WTC11 (cell line): ENCODE measurements around the gene ABLIM2. TPM values are rescaled to one million over a fixed set of nuclear protein-coding genes. Genes with fewer than 3 reads are reported as not detected.

ENCODE experiments used
- ATAC-seq: fragments of 200-7000 bp; cut with Tn5 transposase; 2 replicates; pipeline ENCODE4 v1.10.0; 2021; ENCODE audit warnings: mild to moderate bottlenecking, moderate library complexity
- CTCF ChIA-PET: fragments of 300-600 bp; sonication (Branson Sonifier 250); formaldehyde crosslinking; loops from one replicate; lab custom pipeline; 2021; ENCODE audit warnings: antibody characterized with exemption; lab: Charles Lee
- POLR2A ChIA-PET: fragments of 350-600 bp; sonication (Branson Sonifier 250); formaldehyde crosslinking; loops from one replicate; lab custom pipeline; 2021; ENCODE audit warnings: antibody characterized with exemption; lab: Charles Lee
- DNase-seq: peaks from one replicate; pipeline ENCODE4 v3.0.0; 2021; ENCODE audit warnings: low spot score
- H3K27ac Mint-ChIP-seq: 2 replicates; pipeline ENCODE4 v1.8.0; 2021; ENCODE audit warnings: mixed read lengths
- H3K27me3 Mint-ChIP-seq: 2 replicates; pipeline ENCODE4 v1.8.0; 2021; ENCODE audit warnings: low read depth, mild to moderate bottlenecking, moderate library complexity, mixed read lengths
- H3K36me3 Mint-ChIP-seq: 2 replicates; pipeline ENCODE4 v1.8.0; 2021; ENCODE audit warnings: mixed read lengths
- H3K4me1 Mint-ChIP-seq: 2 replicates; pipeline ENCODE4 v1.8.0; 2022; ENCODE audit warnings: mixed read lengths
- H3K4me3 Mint-ChIP-seq: 2 replicates; pipeline ENCODE4 v1.8.0; 2021; ENCODE audit warnings: mild to moderate bottlenecking, moderate library complexity, mixed read lengths
- H3K9me3 Mint-ChIP-seq: 2 replicates; pipeline ENCODE4 v1.8.0; 2021; ENCODE audit warnings: mixed read lengths
- CBFB ChIP-seq: sonication (generic); formaldehyde crosslinking; IDR thresholded peaks from 2 replicates; pipeline ENCODE4 v1.8.1; 2022; ENCODE audit warnings: mild to moderate bottlenecking, low read depth, missing genetic modification reagents
- CREB1 ChIP-seq: sonication (generic); formaldehyde crosslinking; IDR thresholded peaks from 2 replicates; pipeline ENCODE4 v1.8.0; 2023; ENCODE audit warnings: mild to moderate bottlenecking, missing genetic modification reagents
- CREM ChIP-seq: sonication (generic); formaldehyde crosslinking; IDR thresholded peaks from 2 replicates; pipeline ENCODE4 v1.8.1; 2022; ENCODE audit warnings: mild to moderate bottlenecking, missing genetic modification reagents, moderate library complexity
- FOXJ3 ChIP-seq: sonication (generic); formaldehyde crosslinking; IDR thresholded peaks from 2 replicates; pipeline ENCODE4 v1.9.0; 2021; ENCODE audit warnings: missing genetic modification reagents, mild to moderate bottlenecking, borderline replicate concordance
- FOXK1 ChIP-seq: sonication (generic); formaldehyde crosslinking; IDR thresholded peaks from 2 replicates; pipeline ENCODE4 v1.8.0; 2022; ENCODE audit warnings: mild to moderate bottlenecking, moderate library complexity, missing genetic modification reagents
- GRHL2 ChIP-seq: fragments of 250-450 bp; sonication (Bioruptor Pico); IDR thresholded peaks from 2 replicates; pipeline ENCODE4 v1.8.0; 2022; ENCODE audit warnings: mild to moderate bottlenecking, moderate library complexity; ENCODE audit not compliant: insufficient replicate concordance, severe bottlenecking
- GTF2I ChIP-seq: fragments of 250-450 bp; sonication (Bioruptor Pico); conservative IDR thresholded peaks from 2 replicates; pipeline ENCODE4 v1.4.0; 2021; ENCODE audit warnings: mild to moderate bottlenecking
- JAZF1 ChIP-seq: fragments of 250-450 bp; sonication (Bioruptor Pico); IDR thresholded peaks from 2 replicates; pipeline ENCODE4 v1.9.0; 2021; ENCODE audit warnings: moderate library complexity, mild to moderate bottlenecking, inconsistent platforms
- RELA ChIP-seq: sonication (generic); formaldehyde crosslinking; IDR thresholded peaks from 2 replicates; pipeline ENCODE4 v1.8.1; 2022; ENCODE audit warnings: missing genetic modification reagents, mild to moderate bottlenecking, borderline replicate concordance
- RORB ChIP-seq: fragments of 250-450 bp; sonication (Bioruptor Pico); IDR thresholded peaks from 2 replicates; pipeline ENCODE4 v1.9.0; 2021; ENCODE audit warnings: mild to moderate bottlenecking
- SMAD3 ChIP-seq: sonication (generic); formaldehyde crosslinking; IDR thresholded peaks from 2 replicates; pipeline ENCODE4 v1.8.0; 2022; ENCODE audit warnings: missing genetic modification reagents, mild to moderate bottlenecking, borderline replicate concordance
- SP1 ChIP-seq: sonication (generic); formaldehyde crosslinking; conservative IDR thresholded peaks from 2 replicates; pipeline ENCODE4 v1.8.1; 2022; ENCODE audit warnings: missing genetic modification reagents
- TCF7 ChIP-seq: sonication (generic); formaldehyde crosslinking; IDR thresholded peaks from 2 replicates; pipeline ENCODE4 v1.8.0; 2022; ENCODE audit warnings: mild to moderate bottlenecking, low read depth, missing genetic modification reagents, moderate library complexity
- TEAD1 ChIP-seq: sonication (generic); formaldehyde crosslinking; IDR thresholded peaks from 2 replicates; pipeline ENCODE4 v1.8.0; 2022; ENCODE audit warnings: mild to moderate bottlenecking, missing genetic modification reagents
- ZNF219 ChIP-seq: sonication (generic); formaldehyde crosslinking; IDR thresholded peaks from 2 replicates; pipeline ENCODE4 v1.8.0; 2023; ENCODE audit warnings: missing genetic modification reagents, mild to moderate bottlenecking, borderline replicate concordance
- ZNF263 ChIP-seq: sonication (generic); formaldehyde crosslinking; IDR thresholded peaks from 2 replicates; pipeline ENCODE4 v1.8.1; 2022; ENCODE audit warnings: low read depth, mild to moderate bottlenecking, moderate library complexity, missing genetic modification reagents
- ZNF317 ChIP-seq: sonication (generic); formaldehyde crosslinking; IDR thresholded peaks from 2 replicates; pipeline ENCODE4 v1.8.1; 2023; ENCODE audit warnings: low read depth, mild to moderate bottlenecking, moderate library complexity, missing genetic modification reagents, borderline replicate concordance
- ZNF532 ChIP-seq: fragments of 250-450 bp; sonication (Bioruptor Pico); IDR thresholded peaks from 2 replicates; pipeline ENCODE4 v1.9.0; 2021; ENCODE audit warnings: mild to moderate bottlenecking, borderline replicate concordance
- total RNA-seq: library from RNA; stranded (reverse); gene quantifications from 3 replicates; pipeline ENCODE4 v1.2.3, GENCODE V29; 2021
- TF ChIP-seq, protein P1 (sequence below): sonication (generic); formaldehyde crosslinking; IDR thresholded peaks from 2 replicates; pipeline ENCODE4 v1.8.0; 2023; ENCODE audit warnings: missing genetic modification reagents, mild to moderate bottlenecking, borderline replicate concordance
- TF ChIP-seq, protein P2 (sequence below): fragments of 250-450 bp; sonication (Bioruptor Pico); IDR thresholded peaks from 2 replicates; pipeline ENCODE4 v1.9.0; 2021; ENCODE audit warnings: mild to moderate bottlenecking

The ABLIM2 gene
- total RNA-seq, 1 experiment from 2014 or later, result 2.6 TPM

DNA sequence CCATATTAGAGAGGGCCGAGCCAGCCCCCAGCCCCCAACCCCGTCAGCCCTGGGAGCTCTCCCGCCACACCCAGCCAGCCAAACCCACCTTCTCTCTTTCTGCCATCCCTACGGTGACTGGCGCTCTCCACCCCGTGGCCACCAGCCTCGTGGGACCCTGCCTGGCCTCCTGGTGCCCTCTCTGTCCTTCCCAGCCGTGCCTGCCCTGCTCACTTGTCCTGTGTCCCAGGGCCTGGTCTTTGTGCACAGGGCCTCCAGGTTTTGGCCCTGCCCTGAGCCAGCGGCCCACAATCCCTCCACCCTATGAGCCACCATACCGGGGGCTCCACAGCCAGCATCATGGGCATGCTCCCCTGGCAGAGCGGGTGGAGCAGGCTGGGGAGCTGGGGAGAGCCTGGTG, 77.4 kb downstream of the ABLIM2 start (continued):
- TF ChIP-seq FOXK1 (CRISPR knock-in tag) (no peak), RELA (no peak), GTF2I (no peak), TEAD1 (CRISPR knock-in tag) (no peak), ZNF219 (CRISPR knock-in tag) (no peak), CREM (CRISPR knock-in tag) (no peak), SP1 (CRISPR knock-in tag) (no peak), FOXJ3 (CRISPR knock-in tag) (no peak), CREB1 (CRISPR knock-in tag) (no peak), TCF7 (CRISPR knock-in tag) (no peak), RORB (CRISPR knock-in tag) (no peak), ZNF532 (CRISPR knock-in tag) (no peak), ZNF317 (CRISPR knock-in tag) (no peak)

DNA sequence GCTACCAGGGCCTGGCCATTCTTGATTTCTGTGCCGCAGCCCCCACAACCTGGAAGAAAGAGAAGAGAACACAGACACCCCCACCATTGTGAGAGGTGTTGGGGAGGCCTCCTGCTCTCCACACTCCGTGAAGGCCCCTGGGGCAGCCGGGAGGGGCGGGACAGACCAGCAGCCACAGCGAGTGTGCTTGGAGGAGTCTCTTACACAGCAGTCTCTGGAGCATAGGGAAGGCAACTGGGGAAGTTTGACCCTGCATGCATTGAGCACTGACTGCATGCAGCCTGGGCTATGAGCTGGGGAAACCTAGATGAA, 77.9 kb downstream of the ABLIM2 start:
- TF ChIP-seq ZNF263 (CRISPR knock-in tag) (no peak), ZNF532 (CRISPR knock-in tag) (no peak), JAZF1 (CRISPR knock-in tag) (no peak), CBFB (CRISPR knock-in tag) (no peak), GRHL2 (CRISPR knock-in tag) (no peak), SMAD3 (CRISPR knock-in tag) (no peak)
- TF ChIP-seq, protein P1, sequence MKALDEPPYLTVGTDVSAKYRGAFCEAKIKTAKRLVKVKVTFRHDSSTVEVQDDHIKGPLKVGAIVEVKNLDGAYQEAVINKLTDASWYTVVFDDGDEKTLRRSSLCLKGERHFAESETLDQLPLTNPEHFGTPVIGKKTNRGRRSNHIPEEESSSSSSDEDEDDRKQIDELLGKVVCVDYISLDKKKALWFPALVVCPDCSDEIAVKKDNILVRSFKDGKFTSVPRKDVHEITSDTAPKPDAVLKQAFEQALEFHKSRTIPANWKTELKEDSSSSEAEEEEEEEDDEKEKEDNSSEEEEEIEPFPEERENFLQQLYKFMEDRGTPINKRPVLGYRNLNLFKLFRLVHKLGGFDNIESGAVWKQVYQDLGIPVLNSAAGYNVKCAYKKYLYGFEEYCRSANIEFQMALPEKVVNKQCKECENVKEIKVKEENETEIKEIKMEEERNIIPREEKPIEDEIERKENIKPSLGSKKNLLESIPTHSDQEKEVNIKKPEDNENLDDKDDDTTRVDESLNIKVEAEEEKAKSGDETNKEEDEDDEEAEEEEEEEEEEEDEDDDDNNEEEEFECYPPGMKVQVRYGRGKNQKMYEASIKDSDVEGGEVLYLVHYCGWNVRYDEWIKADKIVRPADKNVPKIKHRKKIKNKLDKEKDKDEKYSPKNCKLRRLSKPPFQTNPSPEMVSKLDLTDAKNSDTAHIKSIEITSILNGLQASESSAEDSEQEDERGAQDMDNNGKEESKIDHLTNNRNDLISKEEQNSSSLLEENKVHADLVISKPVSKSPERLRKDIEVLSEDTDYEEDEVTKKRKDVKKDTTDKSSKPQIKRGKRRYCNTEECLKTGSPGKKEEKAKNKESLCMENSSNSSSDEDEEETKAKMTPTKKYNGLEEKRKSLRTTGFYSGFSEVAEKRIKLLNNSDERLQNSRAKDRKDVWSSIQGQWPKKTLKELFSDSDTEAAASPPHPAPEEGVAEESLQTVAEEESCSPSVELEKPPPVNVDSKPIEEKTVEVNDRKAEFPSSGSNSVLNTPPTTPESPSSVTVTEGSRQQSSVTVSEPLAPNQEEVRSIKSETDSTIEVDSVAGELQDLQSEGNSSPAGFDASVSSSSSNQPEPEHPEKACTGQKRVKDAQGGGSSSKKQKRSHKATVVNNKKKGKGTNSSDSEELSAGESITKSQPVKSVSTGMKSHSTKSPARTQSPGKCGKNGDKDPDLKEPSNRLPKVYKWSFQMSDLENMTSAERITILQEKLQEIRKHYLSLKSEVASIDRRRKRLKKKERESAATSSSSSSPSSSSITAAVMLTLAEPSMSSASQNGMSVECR (CRISPR knock-in tag), result no peak
- TF ChIP-seq, protein P2, sequence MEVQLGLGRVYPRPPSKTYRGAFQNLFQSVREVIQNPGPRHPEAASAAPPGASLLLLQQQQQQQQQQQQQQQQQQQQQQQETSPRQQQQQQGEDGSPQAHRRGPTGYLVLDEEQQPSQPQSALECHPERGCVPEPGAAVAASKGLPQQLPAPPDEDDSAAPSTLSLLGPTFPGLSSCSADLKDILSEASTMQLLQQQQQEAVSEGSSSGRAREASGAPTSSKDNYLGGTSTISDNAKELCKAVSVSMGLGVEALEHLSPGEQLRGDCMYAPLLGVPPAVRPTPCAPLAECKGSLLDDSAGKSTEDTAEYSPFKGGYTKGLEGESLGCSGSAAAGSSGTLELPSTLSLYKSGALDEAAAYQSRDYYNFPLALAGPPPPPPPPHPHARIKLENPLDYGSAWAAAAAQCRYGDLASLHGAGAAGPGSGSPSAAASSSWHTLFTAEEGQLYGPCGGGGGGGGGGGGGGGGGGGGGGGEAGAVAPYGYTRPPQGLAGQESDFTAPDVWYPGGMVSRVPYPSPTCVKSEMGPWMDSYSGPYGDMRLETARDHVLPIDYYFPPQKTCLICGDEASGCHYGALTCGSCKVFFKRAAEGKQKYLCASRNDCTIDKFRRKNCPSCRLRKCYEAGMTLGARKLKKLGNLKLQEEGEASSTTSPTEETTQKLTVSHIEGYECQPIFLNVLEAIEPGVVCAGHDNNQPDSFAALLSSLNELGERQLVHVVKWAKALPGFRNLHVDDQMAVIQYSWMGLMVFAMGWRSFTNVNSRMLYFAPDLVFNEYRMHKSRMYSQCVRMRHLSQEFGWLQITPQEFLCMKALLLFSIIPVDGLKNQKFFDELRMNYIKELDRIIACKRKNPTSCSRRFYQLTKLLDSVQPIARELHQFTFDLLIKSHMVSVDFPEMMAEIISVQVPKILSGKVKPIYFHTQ, result no peak
- no peaks in the 10 kb centered on the region for H3K36me3 Mint-ChIP-seq
- H3K4me3 Mint-ChIP-seq, result no peak overlapping the region
- ChIA-PET POLR2A (interaction anchor here (1.3 kb wide), 1 partner anchor 30 kb away, joined by 8 read pairs; no protein-coding TSS in a partner anchor), CTCF (interaction anchor here (0.7 to 2.0 kb wide), 6 partner anchors 30 to 237 kb away, joined by 3 to 8 read pairs (median 4); no protein-coding TSS in a partner anchor)
- no peaks in the 10 kb centered on the region for H3K9me3 Mint-ChIP-seq
- H3K27ac Mint-ChIP-seq, result peak overlapping the region; percentile 63; the same call in 1 of the 2 replicates
- H3K4me1 Mint-ChIP-seq, result peaks cover 23% of the 10 kb centered on the region
- H3K27me3 Mint-ChIP-seq, result no peaks in the 10 kb centered on the region
- no peak for ATAC-seq
- no peak for DNase-seq
